Endodermal cell (in vitro differentiated cells): ENCODE measurements around the gene PRR16. TPM values are rescaled to one million over a fixed set of nuclear protein-coding genes. Genes with fewer than 3 reads are reported as not detected.

ENCODE experiments used
- DNase-seq: peaks from one replicate; pipeline ENCODE4 v3.0.0-alpha.2; 2017
- H3K27ac ChIP-seq: 2 replicates; pipeline ENCODE4 v1.5.1; 2013; ENCODE audit warnings: mild to moderate bottlenecking, low read depth, low read length, moderate library complexity
- H3K27me3 ChIP-seq: 2 replicates; pipeline ENCODE4 v1.6.1; 2013; ENCODE audit warnings: mild to moderate bottlenecking, low read length, moderate library complexity; ENCODE audit not compliant: insufficient read depth, control insufficient read depth, poor library complexity, severe bottlenecking
- H3K36me3 ChIP-seq: 2 replicates; pipeline ENCODE4 v1.7.0; 2013; ENCODE audit warnings: mild to moderate bottlenecking, low read length, moderate library complexity; ENCODE audit not compliant: control insufficient read depth, insufficient read depth
- H3K4me1 ChIP-seq: one replicate; pipeline ENCODE4 v1.7.0; 2013; ENCODE audit warnings: low read length; ENCODE audit not compliant: control insufficient read depth, insufficient read depth
- H3K4me3 ChIP-seq: 2 replicates; pipeline ENCODE4 v1.5.1; 2013; ENCODE audit warnings: mild to moderate bottlenecking, low read length, moderate library complexity
- H3K9ac ChIP-seq: 2 replicates; pipeline ENCODE4 v1.6.1; 2013; ENCODE audit warnings: mild to moderate bottlenecking, low read length, moderate library complexity; ENCODE audit not compliant: poor library complexity, severe bottlenecking; ENCODE audit errors: extremely low read depth
- H3K9me3 ChIP-seq: 2 replicates; pipeline ENCODE4 v1.6.1; 2013; ENCODE audit warnings: mild to moderate bottlenecking, low read length, moderate library complexity; ENCODE audit not compliant: control insufficient read depth
- H3K27ac Mint-ChIP-seq: 2 replicates; pipeline ENCODE4 v1.8.0; 2020; ENCODE audit warnings: mixed read lengths
- H3K27me3 Mint-ChIP-seq: 2 replicates; pipeline ENCODE4 v1.8.0; 2021; ENCODE audit warnings: mild to moderate bottlenecking, mixed read lengths; ENCODE audit not compliant: insufficient read depth
- H3K36me3 Mint-ChIP-seq: 2 replicates; pipeline ENCODE4 v1.8.0; 2020; ENCODE audit warnings: low read depth, mixed read lengths
- H3K4me1 Mint-ChIP-seq: 2 replicates; pipeline ENCODE4 v1.8.0; 2020; ENCODE audit warnings: mixed read lengths
- H3K4me3 Mint-ChIP-seq: 2 replicates; pipeline ENCODE4 v1.8.0; 2020; ENCODE audit warnings: mild to moderate bottlenecking, moderate library complexity, mixed read lengths
- H3K9me3 Mint-ChIP-seq: 2 replicates; pipeline ENCODE4 v1.8.0; 2020; ENCODE audit warnings: mild to moderate bottlenecking, mixed read lengths
- WGBS, 2 experiments: methylation state at CpG; one replicate each; pipeline versions ENCODE4 v1.1.5 to v1.1.7; 2013; ENCODE audit warnings: missing lambda C conversion rate in 2 of 2, mixed read lengths in 1 of 2; ENCODE audit not compliant: insufficient coverage in 1 of 2, insufficient read length in 1 of 2; 5-methylcytosine and 5-hydroxymethylcytosine counted together
- total RNA-seq, 2 donors: library from RNA; stranded (reverse); fragmentation: NEBNext Ultra II Directional in 1 of 2; extraction: Animal tissue kit (Norgen Biotek cat#: 25700) in 1 of 2; gene quantifications; 2 replicates in 1 of 2; 3 replicates in 1 of 2; pipeline ENCODE4 v1.2.1, GENCODE V29; 2021
- TF ChIP-seq, protein P1 (sequence below): fragments of 200-600 bp; sonication (generic); conservative IDR thresholded peaks from 2 replicates; pipeline ENCODE4 v1.5.0; 2021; ENCODE audit warnings: antibody characterized with exemption, mild to moderate bottlenecking

PRR16 gene
- total RNA-seq, 2 donors from 2014 or later, result 0.53 to 0.64 TPM

DNA sequence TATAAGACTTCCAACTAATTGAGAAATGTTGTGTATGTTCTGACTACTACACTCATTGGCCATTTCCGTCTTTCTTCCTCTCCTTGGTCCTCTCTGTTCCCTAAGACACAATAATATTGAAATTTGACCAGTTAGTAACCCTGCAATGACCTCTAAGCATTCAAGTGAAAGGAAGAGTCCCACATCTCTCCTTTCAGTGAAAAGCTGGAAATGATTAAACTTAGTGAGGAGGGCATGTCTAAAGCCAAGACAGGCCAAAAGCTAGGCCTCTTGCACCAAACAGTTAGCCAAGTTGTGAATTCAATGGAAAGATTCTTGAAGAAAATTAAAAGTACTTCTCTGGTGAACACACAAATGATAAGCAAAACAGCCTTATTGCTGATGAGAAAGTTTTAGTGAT lies 122.5 kb downstream of the PRR16 start:
- Histone ChIP-seq H3K4me1 (no peaks in the 10 kb centered on the region), H3K27me3 (no peaks in the 10 kb centered on the region), H3K4me3 (no peak overlapping the region), H3K27ac (no peak overlapping the region), H3K9me3 (no peaks in the 10 kb centered on the region), H3K36me3 (no peaks in the 10 kb centered on the region), H3K9ac (no peak overlapping the region)
- Mint-ChIP-seq H3K27ac (no peak overlapping the region), H3K4me1 (no peaks in the 10 kb centered on the region), H3K9me3 (no peaks in the 10 kb centered on the region), H3K27me3 (no peaks in the 10 kb centered on the region), H3K4me3 (no peak overlapping the region), H3K36me3 (no peaks in the 10 kb centered on the region)
- TF ChIP-seq, protein P1, sequence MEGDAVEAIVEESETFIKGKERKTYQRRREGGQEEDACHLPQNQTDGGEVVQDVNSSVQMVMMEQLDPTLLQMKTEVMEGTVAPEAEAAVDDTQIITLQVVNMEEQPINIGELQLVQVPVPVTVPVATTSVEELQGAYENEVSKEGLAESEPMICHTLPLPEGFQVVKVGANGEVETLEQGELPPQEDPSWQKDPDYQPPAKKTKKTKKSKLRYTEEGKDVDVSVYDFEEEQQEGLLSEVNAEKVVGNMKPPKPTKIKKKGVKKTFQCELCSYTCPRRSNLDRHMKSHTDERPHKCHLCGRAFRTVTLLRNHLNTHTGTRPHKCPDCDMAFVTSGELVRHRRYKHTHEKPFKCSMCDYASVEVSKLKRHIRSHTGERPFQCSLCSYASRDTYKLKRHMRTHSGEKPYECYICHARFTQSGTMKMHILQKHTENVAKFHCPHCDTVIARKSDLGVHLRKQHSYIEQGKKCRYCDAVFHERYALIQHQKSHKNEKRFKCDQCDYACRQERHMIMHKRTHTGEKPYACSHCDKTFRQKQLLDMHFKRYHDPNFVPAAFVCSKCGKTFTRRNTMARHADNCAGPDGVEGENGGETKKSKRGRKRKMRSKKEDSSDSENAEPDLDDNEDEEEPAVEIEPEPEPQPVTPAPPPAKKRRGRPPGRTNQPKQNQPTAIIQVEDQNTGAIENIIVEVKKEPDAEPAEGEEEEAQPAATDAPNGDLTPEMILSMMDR, result no peak
- WGBS, 2 experiments, result 97% methylated on average over 1 of the region's 1 CpG; no CpG with 5 or more reads in 1 of the 2 experiments
- DNase-seq, result no peak

DNA sequence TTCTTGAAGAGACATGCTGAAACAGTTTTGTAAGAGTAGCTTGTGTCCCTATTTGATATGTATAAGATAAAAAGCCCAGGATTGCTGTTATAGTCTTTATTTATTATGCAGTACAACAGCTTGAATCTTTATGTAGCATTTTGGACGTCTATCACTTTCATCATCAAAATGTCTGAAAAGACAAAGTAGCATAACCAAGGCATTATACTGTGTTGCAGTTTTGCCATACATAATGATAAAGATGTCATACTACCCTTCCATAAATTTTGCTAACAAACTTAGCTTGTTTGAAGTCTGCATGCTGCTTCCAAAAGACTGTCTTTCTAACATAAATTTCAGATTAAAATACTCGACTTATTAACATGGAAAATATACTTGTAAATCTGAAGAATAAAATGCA lies 127.8 kb downstream of the PRR16 start:
- Mint-ChIP-seq H3K36me3 (no peaks in the 10 kb centered on the region), H3K4me1 (no peaks in the 10 kb centered on the region), H3K27ac (no peak overlapping the region), H3K4me3 (no peak overlapping the region), H3K9me3 (no peaks in the 10 kb centered on the region), H3K27me3 (peaks cover 7% of the 10 kb centered on the region)
- Histone ChIP-seq H3K27ac (no peak overlapping the region), H3K9ac (no peak overlapping the region), H3K27me3 (no peaks in the 10 kb centered on the region), H3K4me3 (no peak overlapping the region), H3K36me3 (no peaks in the 10 kb centered on the region), H3K9me3 (no peaks in the 10 kb centered on the region), H3K4me1 (no peaks in the 10 kb centered on the region)
- TF ChIP-seq, protein P1, result no peak
- WGBS, 2 experiments, result 80 to 92% methylated on average over 1 to 2 of the region's 2 CpGs
- DNase-seq, result no peak

DNA sequence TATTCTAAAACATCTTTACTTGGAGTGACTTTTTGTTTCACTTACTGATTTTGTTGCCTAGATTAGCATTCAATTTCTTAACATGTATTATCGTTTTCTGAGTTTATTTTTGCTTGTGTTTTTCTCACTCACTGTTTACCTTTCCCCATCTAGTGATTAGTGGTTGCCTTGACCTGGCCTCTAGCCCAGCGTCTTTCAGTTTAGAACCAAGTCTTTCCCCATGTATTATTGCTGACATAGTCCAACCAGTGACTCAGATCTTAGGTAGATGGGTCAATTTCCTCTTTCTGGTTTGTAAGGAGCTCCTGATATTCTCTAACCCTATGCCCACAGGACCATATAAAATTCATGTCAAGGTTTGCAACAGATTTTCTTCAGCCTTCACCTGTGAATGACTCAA lies 135.5 kb downstream of the PRR16 start:
- WGBS, 2 experiments, result 87% methylated on average over 2 of the region's 2 CpGs; no CpG with 5 or more reads in 1 of the 2 experiments
- H3K36me3 Mint-ChIP-seq, result no peaks in the 10 kb centered on the region
- no peak overlapping the region for H3K9ac ChIP-seq
- H3K9me3 ChIP-seq, result no peaks in the 10 kb centered on the region
- peaks cover 10% of the 10 kb centered on the region for H3K27me3 Mint-ChIP-seq
- no peaks in the 10 kb centered on the region for H3K4me1 ChIP-seq
- peaks cover 3% of the 10 kb centered on the region for H3K9me3 Mint-ChIP-seq
- no peak overlapping the region for H3K27ac Mint-ChIP-seq
- TF ChIP-seq, protein P1, result no peak
- H3K4me1 Mint-ChIP-seq, result peaks cover 5% of the 10 kb centered on the region
- H3K4me3 Mint-ChIP-seq, result no peak overlapping the region
- H3K27ac ChIP-seq, result no peak overlapping the region
- H3K4me3 ChIP-seq, result no peak overlapping the region
- H3K27me3 ChIP-seq, result no peaks in the 10 kb centered on the region
- no peaks in the 10 kb centered on the region for H3K36me3 ChIP-seq
- no peak for DNase-seq
